DND-41 (cell line): ENCODE data around the gene HYKK.
"Not testable (repeated sequence)": the region's sequence is repeated elsewhere in the genome, so short reads cannot be mapped to it uniquely, and the experiment has no call there.

ENCODE experiments used
- ATAC-seq: fragments of 200-7000 bp; cut with Tn5 transposase; 3 replicates; pipeline ENCODE4 v1.9.1; 2021; ENCODE audit warnings: low read depth; ENCODE audit not compliant: insufficient read depth
- DNase-seq: peaks from one replicate; pipeline ENCODE4 v3.0.0-alpha.2; 2020
- H2AFZ ChIP-seq: 2 replicates; pipeline ENCODE4 v1.6.0; 2012; ENCODE audit warnings: low read depth, low read length
- H3K27ac ChIP-seq: 2 replicates; pipeline ENCODE4 v1.5.1; 2012; ENCODE audit warnings: low read length, inconsistent platforms
- H3K27me3 ChIP-seq: fragments of 200-600 bp; sonication (generic); 2 replicates; pipeline ENCODE4 v1.6.0; 2012; ENCODE audit warnings: low read length, mild to moderate bottlenecking, inconsistent platforms; ENCODE audit not compliant: insufficient read depth, poor library complexity
- H3K36me3 ChIP-seq: 2 replicates; pipeline ENCODE4 v1.5.1; 2012; ENCODE audit warnings: low read length, inconsistent platforms; ENCODE audit not compliant: insufficient read depth
- H3K4me1 ChIP-seq: 2 replicates; pipeline ENCODE4 v1.5.1; 2012; ENCODE audit warnings: mild to moderate bottlenecking, low read length; ENCODE audit not compliant: insufficient read depth
- H3K4me2 ChIP-seq: 2 replicates; pipeline ENCODE4 v1.6.0; 2012; ENCODE audit warnings: mild to moderate bottlenecking, moderate library complexity, low read length, inconsistent platforms; ENCODE audit not compliant: insufficient read depth
- H3K4me3 ChIP-seq, 2 experiments: fragments of 200-600 bp in 1 of 2; shearing (Covaris generic) in 1 of 2; 2 replicates each; pipeline ENCODE4 v1.5.1; 2012 to 2016; ENCODE audit warnings: inconsistent platforms in 2 of 2, low read length in 2 of 2, mild to moderate bottlenecking in 2 of 2, low read depth in 1 of 2, moderate library complexity in 1 of 2
- H3K79me2 ChIP-seq: 2 replicates; pipeline ENCODE4 v1.6.0; 2012; ENCODE audit warnings: low read length, inconsistent platforms; ENCODE audit not compliant: insufficient read depth
- H3K9ac ChIP-seq: 2 replicates; pipeline ENCODE4 v1.6.0; 2012; ENCODE audit warnings: low read depth, mild to moderate bottlenecking, inconsistent platforms, low read length, moderate library complexity
- H3K9me3 ChIP-seq: 2 replicates; pipeline ENCODE4 v1.5.1; 2012; ENCODE audit warnings: low read length, moderate library complexity, mild to moderate bottlenecking, inconsistent platforms; ENCODE audit not compliant: insufficient read depth, severe bottlenecking
- H4K20me1 ChIP-seq: 2 replicates; pipeline ENCODE4 v1.6.0; 2012; ENCODE audit warnings: low read length; ENCODE audit not compliant: insufficient read depth
- EZH2 ChIP-seq: IDR thresholded peaks from 3 replicates; pipeline ENCODE4 v1.6.1; 2012; ENCODE audit warnings: borderline replicate concordance, low read depth, mild to moderate bottlenecking, moderate library complexity, low read length, inconsistent platforms; ENCODE audit not compliant: severe bottlenecking
- TF ChIP-seq, protein P1 (sequence below): IDR thresholded peaks from 2 replicates; pipeline ENCODE4 v1.5.1; 2012; ENCODE audit warnings: borderline replicate concordance, low read length, moderate library complexity, mild to moderate bottlenecking; ENCODE audit not compliant: poor library complexity, severe bottlenecking; ENCODE audit errors: extremely low read depth

The HYKK gene

DNA sequence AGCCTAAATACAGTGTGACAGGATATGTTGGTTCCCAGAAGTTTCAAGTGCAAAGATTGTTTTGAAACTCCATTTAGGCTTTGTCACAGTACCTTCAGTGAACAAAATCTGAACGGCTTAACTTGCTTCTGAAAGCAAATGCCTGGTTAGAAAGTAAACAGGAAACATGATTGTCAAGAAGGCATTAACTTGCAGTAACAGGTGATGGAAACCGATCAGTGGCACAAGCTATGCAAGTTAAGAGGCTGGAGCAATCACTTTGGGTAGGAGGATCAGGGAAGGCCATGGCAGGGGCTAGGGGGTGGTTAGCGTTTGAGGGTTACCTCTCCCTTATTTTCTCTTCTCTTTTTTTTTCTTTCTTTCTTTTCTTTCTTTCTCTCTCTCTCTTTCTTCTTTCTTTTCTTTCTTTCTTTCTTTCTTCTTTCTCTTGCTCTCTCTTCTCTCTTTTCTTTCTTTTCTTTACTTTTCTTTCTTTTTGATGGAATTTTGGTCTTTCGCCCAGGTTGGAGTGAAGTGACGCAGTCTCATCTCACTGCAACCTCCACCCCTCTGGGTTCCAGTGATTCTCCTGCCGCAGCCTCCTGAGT lies 2.4 kb downstream of the HYKK start:
- H3K79me2 ChIP-seq, result no peaks in the 10 kb centered on the region
- H4K20me1 ChIP-seq, result no peaks in the 10 kb centered on the region
- no peaks in the 10 kb centered on the region for H3K9me3 ChIP-seq
- H2AFZ ChIP-seq, result no peak overlapping the region
- TF ChIP-seq EZH2, result no peak
- TF ChIP-seq, protein P1, sequence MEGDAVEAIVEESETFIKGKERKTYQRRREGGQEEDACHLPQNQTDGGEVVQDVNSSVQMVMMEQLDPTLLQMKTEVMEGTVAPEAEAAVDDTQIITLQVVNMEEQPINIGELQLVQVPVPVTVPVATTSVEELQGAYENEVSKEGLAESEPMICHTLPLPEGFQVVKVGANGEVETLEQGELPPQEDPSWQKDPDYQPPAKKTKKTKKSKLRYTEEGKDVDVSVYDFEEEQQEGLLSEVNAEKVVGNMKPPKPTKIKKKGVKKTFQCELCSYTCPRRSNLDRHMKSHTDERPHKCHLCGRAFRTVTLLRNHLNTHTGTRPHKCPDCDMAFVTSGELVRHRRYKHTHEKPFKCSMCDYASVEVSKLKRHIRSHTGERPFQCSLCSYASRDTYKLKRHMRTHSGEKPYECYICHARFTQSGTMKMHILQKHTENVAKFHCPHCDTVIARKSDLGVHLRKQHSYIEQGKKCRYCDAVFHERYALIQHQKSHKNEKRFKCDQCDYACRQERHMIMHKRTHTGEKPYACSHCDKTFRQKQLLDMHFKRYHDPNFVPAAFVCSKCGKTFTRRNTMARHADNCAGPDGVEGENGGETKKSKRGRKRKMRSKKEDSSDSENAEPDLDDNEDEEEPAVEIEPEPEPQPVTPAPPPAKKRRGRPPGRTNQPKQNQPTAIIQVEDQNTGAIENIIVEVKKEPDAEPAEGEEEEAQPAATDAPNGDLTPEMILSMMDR, result no peak
- H3K27ac ChIP-seq, result no peak overlapping the region
- H3K27me3 ChIP-seq, result peaks cover 3% of the 10 kb centered on the region
- no peak overlapping the region for H3K4me3 ChIP-seq
- no peaks in the 10 kb centered on the region for H3K36me3 ChIP-seq
- DNase-seq (no peak), ATAC-seq (no peak)
- no peak overlapping the region for H3K4me2 ChIP-seq
- H3K9ac ChIP-seq, result no peak overlapping the region
- H3K4me1 ChIP-seq, result peaks cover 18% of the 10 kb centered on the region

DNA sequence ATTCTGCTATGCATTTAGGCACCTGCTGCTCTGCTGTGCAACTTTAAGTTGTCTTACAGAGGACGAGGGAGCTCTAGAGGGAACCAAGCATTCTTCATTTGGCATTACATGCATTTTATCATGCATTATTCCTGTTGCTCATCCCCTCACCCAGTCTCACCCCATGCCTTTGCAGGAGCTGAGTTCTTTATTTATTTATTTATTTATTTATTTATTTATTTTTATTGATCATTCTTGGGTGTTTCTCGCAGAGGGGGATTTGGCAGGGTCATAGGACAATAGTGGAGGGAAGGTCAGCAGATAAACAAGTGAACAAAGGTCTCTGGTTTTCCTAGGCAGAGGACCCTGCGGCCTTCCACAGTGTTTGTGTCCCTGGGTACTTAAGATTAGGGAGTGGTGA lies 12.7 kb downstream of the HYKK start:
- ATAC-seq, H3K9me3 ChIP-seq, H4K20me1 ChIP-seq, DNase-seq, H3K4me2 ChIP-seq, H3K9ac ChIP-seq, H3K4me1 ChIP-seq, H2AFZ ChIP-seq, H3K79me2 ChIP-seq, H3K4me3 ChIP-seq, H3K27ac ChIP-seq, H3K36me3 ChIP-seq, H3K27me3 ChIP-seq: not testable (repeated sequence)

DNA sequence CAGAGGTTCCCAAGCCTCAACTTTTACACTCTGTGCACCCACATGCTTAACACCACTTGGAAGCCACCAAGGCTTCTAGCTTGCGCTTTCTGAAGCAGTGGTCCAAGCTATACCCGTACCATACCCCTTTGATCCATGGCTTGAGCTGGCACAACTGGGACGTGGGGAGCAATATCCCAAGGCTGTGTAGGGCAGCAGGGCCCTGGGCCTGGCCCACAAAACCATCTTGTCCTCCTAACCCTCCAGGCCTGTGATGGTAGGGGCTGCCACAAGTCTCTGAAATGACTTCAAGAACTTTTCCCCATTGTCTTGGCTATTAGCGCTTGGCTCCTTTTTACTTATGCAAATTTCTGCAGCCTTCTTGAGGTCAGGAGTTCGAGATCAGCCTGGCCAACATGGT lies 16.9 kb downstream of the HYKK start:
- no peak for TF ChIP-seq EZH2
- TF ChIP-seq, protein P1, result no peak
- Histone ChIP-seq H4K20me1 (no peaks in the 10 kb centered on the region), H3K27me3 (no peaks in the 10 kb centered on the region), H3K79me2 (no peaks in the 10 kb centered on the region), H3K4me3 (no peak overlapping the region), H3K4me2 (no peak overlapping the region), H3K9ac (no peak overlapping the region), H3K27ac (no peak overlapping the region), H3K9me3 (no peaks in the 10 kb centered on the region), H2AFZ (no peak overlapping the region), H3K4me1 (no peaks in the 10 kb centered on the region), H3K36me3 (no peaks in the 10 kb centered on the region; the same call in 1 of the 2 replicates)
- DNase-seq (no peak), ATAC-seq (no peak)

DNA sequence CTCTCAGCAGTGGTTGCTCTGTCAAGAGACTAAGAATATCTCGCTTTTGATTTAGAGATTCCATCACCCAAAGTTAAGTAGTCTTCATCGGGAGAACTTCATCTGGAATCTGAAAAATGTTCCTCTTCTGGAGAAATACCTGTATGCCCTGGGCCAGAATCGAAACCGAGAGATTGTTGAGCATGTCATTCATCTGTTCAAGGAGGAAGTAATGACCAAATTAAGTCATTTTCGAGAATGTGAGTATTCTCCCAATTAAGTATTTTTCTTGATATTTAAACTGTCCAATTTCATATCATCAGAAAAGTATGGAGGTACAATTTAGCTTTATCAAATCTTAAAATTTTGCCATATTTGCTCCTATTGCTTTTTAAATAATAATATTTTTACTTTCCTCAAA lies 19.9 kb downstream of the HYKK start:
- Histone ChIP-seq H3K36me3 (no peaks in the 10 kb centered on the region; the same call in 1 of the 2 replicates), H2AFZ (no peak overlapping the region), H4K20me1 (no peaks in the 10 kb centered on the region), H3K9me3 (no peaks in the 10 kb centered on the region), H3K4me1 (no peaks in the 10 kb centered on the region), H3K9ac (no peak overlapping the region), H3K4me3 (no peak overlapping the region), H3K27ac (no peak overlapping the region), H3K79me2 (no peaks in the 10 kb centered on the region), H3K4me2 (no peak overlapping the region), H3K27me3 (no peaks in the 10 kb centered on the region)
- TF ChIP-seq, protein P1, result no peak
- TF ChIP-seq EZH2, result no peak
- ATAC-seq (no peak), DNase-seq (no peak)
